ENCODE data around the gene IFT27.

Gene IFT27

DNA sequence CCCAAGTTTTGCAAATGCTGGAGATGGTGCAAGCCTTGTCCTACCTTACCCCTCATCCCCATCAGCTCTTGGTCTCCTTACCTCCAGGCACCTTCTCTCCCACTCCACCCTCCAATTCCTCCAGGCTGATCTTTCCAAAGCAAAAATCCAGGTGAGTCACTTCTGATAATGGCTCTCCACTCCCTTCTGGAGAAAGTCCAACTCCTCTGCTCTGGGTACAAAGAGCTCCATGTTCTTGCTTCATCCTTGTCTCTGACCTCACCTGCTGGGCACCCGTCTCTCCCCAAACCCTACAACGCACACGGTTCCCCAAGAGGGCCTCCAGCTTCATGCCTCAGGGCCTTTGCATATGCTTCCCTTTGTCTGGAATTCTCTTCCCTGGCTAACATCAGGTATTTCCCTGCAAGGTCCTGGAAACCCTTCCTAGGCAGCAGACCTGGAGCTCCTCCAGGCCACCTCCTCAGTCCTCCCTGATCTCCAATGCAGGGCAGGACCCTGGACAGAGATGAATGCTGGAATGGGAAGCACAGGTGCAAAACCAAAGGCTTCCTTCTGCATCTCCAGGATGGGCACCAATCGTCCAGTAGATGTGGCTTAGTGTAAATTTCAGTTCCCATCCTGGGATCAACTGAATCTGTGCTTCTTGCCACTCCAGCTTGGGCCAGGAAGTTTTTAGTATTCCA is 22.7 kb downstream of the IFT27 start:
- DNase-seq (ENCODE audit: low read depth, low spot score), result no peak
- no peak overlapping the region for H3K4me3 ChIP-seq (ENCODE audit: low read depth, low read length)
- TF ChIP-seq, protein P1, sequence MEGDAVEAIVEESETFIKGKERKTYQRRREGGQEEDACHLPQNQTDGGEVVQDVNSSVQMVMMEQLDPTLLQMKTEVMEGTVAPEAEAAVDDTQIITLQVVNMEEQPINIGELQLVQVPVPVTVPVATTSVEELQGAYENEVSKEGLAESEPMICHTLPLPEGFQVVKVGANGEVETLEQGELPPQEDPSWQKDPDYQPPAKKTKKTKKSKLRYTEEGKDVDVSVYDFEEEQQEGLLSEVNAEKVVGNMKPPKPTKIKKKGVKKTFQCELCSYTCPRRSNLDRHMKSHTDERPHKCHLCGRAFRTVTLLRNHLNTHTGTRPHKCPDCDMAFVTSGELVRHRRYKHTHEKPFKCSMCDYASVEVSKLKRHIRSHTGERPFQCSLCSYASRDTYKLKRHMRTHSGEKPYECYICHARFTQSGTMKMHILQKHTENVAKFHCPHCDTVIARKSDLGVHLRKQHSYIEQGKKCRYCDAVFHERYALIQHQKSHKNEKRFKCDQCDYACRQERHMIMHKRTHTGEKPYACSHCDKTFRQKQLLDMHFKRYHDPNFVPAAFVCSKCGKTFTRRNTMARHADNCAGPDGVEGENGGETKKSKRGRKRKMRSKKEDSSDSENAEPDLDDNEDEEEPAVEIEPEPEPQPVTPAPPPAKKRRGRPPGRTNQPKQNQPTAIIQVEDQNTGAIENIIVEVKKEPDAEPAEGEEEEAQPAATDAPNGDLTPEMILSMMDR (IDR thresholded peaks at IDR 0.05; ENCODE audit: insufficient read depth, low read length, missing control alignments), result no peak
- CTCF ChIA-PET, result interaction anchor here (0.7 to 1.3 kb wide), 2 partner anchors 103 to 206 kb away, joined by 3 to 4 read pairs; no protein-coding TSS in a partner anchor
- POLR2A ChIA-PET, result no interaction called here

DNA sequence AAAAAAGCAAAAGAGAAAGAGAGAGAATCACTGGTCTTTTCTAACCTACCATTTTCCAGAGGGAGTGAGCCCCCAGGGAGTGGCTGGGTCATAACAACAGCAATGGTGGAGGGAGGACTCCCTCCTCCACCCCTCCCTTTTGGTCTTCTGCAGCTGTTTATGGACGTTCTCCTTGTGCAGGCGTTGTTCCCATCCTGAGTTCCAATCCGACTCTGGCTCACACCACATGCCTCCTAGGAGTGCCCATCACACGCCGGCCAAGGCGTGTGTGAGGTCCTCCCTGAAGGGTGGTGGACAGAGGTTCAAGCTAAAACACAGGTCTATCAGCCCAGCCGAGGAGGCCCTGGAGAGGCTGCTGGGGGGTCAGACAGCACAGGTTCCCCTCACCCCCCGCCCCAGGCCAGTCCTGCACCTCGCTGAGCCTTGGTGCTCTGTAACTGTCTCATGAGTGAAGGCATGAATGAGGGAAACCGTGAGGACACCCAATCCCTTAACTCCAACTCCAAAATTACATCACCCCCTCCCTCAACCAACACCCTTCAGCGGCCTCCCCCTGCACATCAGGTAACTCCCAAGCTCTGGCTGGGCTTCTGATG is 29.4 kb downstream of the IFT27 start:
- DNase-seq (ENCODE audit: low read depth, low spot score), result no peak
- POLR2A ChIA-PET, result no interaction called here
- no peak overlapping the region for H3K4me3 ChIP-seq (ENCODE audit: low read depth, low read length)
- TF ChIP-seq, protein P1 (IDR thresholded peaks at IDR 0.05; ENCODE audit: insufficient read depth, low read length, missing control alignments), result no peak
- CTCF ChIA-PET, result interaction anchor here (3.3 kb wide), 1 partner anchor 10 kb away, joined by 22 read pairs; no protein-coding TSS in a partner anchor

DNA sequence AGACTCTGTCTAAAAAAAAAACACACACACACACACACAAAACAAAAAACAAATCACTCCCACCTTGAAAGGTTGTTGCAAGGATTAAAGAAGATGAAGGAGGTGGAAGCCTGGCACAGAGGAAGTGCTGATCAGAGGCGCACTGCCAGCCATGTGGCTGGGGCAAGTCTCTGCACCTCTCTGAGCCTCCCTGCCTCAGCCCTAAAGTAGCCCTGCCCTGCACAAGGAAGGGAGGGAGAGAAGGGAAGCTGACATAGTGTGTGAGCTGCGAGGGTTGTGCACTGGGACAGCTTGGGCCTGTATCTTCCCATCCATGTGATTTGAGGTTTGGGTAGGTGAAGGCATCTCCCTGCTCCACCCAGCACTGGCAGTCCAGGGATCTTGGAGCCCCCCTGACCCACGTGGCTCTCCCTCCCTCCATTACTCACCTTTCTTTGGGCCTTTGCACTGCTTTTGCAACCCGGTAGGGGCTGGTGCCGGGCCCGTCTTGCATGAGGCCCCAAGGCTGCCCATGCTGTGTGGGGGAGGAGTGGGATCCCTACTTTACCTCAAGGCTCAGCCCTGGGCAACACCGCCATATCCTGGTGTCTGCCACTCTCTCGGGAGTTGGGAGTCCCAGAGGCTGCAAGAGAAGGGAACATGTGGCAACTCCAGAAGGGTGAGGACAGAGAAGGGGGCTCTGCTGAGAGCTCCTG is 30.5 kb downstream of the IFT27 start:
- ChIA-PET POLR2A (no interaction called here), CTCF (interaction anchor here (3.3 kb wide), 1 partner anchor 11 kb away, joined by 22 read pairs; no protein-coding TSS in a partner anchor)
- H3K4me3 ChIP-seq (ENCODE audit: low read depth, low read length), result no peak overlapping the region
- TF ChIP-seq, protein P1 (IDR thresholded peaks at IDR 0.05; ENCODE audit: insufficient read depth, low read length, missing control alignments), result no peak
- DNase-seq (ENCODE audit: low read depth, low spot score), result no peak

DNA sequence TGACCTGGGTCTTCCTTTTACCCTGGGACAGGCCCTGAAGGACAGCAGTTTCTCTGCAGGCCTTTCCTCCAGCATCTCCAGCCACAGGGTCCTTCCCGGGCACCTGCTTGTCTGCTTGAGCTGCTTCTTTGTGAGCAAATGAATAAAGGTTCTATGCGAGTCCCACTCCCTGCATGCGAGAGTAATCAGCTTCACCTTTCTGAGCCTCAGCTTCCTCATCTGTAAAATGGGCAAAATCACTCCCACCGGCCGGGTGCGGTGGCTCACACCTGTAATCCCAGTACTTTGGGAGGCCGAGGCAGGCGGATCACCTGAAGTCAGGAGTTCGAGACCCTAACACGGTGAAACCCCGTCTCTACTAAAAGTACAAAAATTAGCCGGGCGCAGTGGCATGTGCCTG is 31.1 kb downstream of the IFT27 start:
- TF ChIP-seq, protein P1 (IDR thresholded peaks at IDR 0.05; ENCODE audit: insufficient read depth, low read length, missing control alignments), result no peak
- no peak overlapping the region for H3K4me3 ChIP-seq (ENCODE audit: low read depth, low read length)
- no peak for DNase-seq (ENCODE audit: low read depth, low spot score)
- POLR2A ChIA-PET, result no interaction called here
- CTCF ChIA-PET, result interaction anchor here (0.8 to 7.5 kb wide), 3 partner anchors 10 to 111 kb away, joined by 3 to 47 read pairs (median 3); no protein-coding TSS in a partner anchor

DNA sequence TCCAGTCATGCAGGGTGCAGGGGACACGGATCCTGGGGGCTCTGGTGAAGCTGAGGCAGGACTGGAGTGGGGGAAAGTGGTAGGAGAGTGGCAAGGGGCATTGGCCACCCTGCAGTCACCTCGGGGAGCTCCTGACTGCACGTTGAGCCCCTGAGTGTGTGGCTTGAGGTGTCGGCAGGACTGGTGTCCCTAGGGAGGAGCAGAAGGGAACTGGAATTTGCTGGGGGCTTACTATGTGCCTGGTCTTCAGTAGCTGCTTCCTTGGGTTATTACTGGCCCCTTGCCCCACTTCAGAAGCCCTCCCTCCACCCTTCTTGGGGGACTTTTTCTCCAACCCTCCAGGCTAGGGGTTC is 31.5 kb downstream of the IFT27 start:
- no peak overlapping the region for H3K4me3 ChIP-seq (ENCODE audit: low read depth, low read length)
- POLR2A ChIA-PET, result no interaction called here
- no peak for DNase-seq (ENCODE audit: low read depth, low spot score)
- TF ChIP-seq, protein P1 (IDR thresholded peaks at IDR 0.05; ENCODE audit: insufficient read depth, low read length, missing control alignments), result no peak
- CTCF ChIA-PET, result interaction anchor here (0.8 to 7.5 kb wide), 3 partner anchors 10 to 112 kb away, joined by 3 to 47 read pairs (median 3); no protein-coding TSS in a partner anchor
